H1 (cell line): Measurements from ENCODE around the gene ADCY2. TPM values are rescaled to one million over a fixed set of nuclear protein-coding genes. Genes with fewer than 3 reads are reported as not detected.

Experiments used
- BCL11A ChIP-seq, 2 experiments: IDR thresholded peaks; one replicate each; pipeline ENCODE4 v1.6.1; 2011; ENCODE audit warnings: low read depth in 2 of 2, low read length in 2 of 2, mild to moderate bottlenecking in 2 of 2
- CBX5 ChIP-seq: fragments of 300-800, 300-1000 bp; sonication (generic); IDR thresholded peaks from 2 replicates; pipeline ENCODE4 v1.7.1; 2016; ENCODE audit warnings: antibody characterized with exemption, low read length, low read depth
- CBX8 ChIP-seq: fragments of 300-800, 300-1000 bp; sonication (generic); IDR thresholded peaks from 2 replicates; pipeline ENCODE4 v1.7.1; 2016; ENCODE audit warnings: low read depth, low read length, borderline replicate concordance
- CEBPB ChIP-seq: IDR thresholded peaks from 2 replicates; pipeline ENCODE4 v1.6.1; 2012; ENCODE audit warnings: low read depth, low read length
- CHD1 ChIP-seq: IDR thresholded peaks from 2 replicates; pipeline ENCODE4 v1.6.1; 2012; ENCODE audit warnings: low read depth, low read length, improper control_type of control experiment
- CREB1 ChIP-seq: IDR thresholded peaks from 2 replicates; pipeline ENCODE4 v1.6.1; 2012; ENCODE audit warnings: inconsistent platforms
- CTBP2 ChIP-seq: IDR thresholded peaks from 2 replicates; pipeline ENCODE4 v1.7.0; 2011; ENCODE audit warnings: borderline replicate concordance, mild to moderate bottlenecking, moderate library complexity, mixed read lengths, low read length; ENCODE audit not compliant: insufficient read depth, insufficient read length
- FOSL1 ChIP-seq: IDR thresholded peaks from 2 replicates; pipeline ENCODE4 v1.6.1; 2011; ENCODE audit warnings: mild to moderate bottlenecking, low read depth, low read length, moderate library complexity; ENCODE audit not compliant: insufficient read depth
- HDAC6 ChIP-seq: IDR thresholded peaks from one replicate; pipeline ENCODE4 v1.7.1; 2012; ENCODE audit warnings: low read depth, mild to moderate bottlenecking, inconsistent platforms, low read length, moderate library complexity
- KDM4A ChIP-seq: IDR thresholded peaks from one replicate; pipeline ENCODE4 v1.7.1; 2012; ENCODE audit warnings: low read depth, mild to moderate bottlenecking, moderate library complexity, low read length, inconsistent platforms; ENCODE audit not compliant: severe bottlenecking
- PHF8 ChIP-seq: fragments of 200-600 bp; sonication (generic); conservative IDR thresholded peaks from 2 replicates; pipeline ENCODE4 v1.7.1; 2012; ENCODE audit warnings: low read depth, mild to moderate bottlenecking, inconsistent platforms, low read length, moderate library complexity
- POLR2AphosphoS5 ChIP-seq: IDR thresholded peaks from 2 replicates; pipeline ENCODE4 v1.6.1; 2011; ENCODE audit warnings: low read depth, low read length
- POU5F1 ChIP-seq: IDR thresholded peaks from 2 replicates; pipeline ENCODE4 v1.6.1; 2011; ENCODE audit warnings: low read depth, mild to moderate bottlenecking, low read length, moderate library complexity
- RAD21 ChIP-seq, 2 experiments: IDR thresholded peaks in 1 of 2; conservative IDR thresholded peaks in 1 of 2; 2 replicates each; pipeline ENCODE4 v1.6.1; 2011; ENCODE audit warnings: low read depth in 2 of 2, low read length in 2 of 2, improper control_type of control experiment in 1 of 2, inconsistent platforms in 1 of 2, mild to moderate bottlenecking in 1 of 2, moderate library complexity in 1 of 2
- RBBP5 ChIP-seq: IDR thresholded peaks from 2 replicates; pipeline ENCODE4 v1.7.1; 2012; ENCODE audit warnings: low read depth, mild to moderate bottlenecking, inconsistent platforms, low read length, moderate library complexity, borderline replicate concordance
- SAP30 ChIP-seq: fragments of 300-600 bp; sonication (generic); IDR thresholded peaks from 2 replicates; pipeline ENCODE4 v1.7.1; 2012; ENCODE audit warnings: low read length, moderate library complexity, mild to moderate bottlenecking, inconsistent platforms; ENCODE audit not compliant: insufficient read depth, insufficient replicate concordance
- SIN3A ChIP-seq, 2 experiments: IDR thresholded peaks in 1 of 2; conservative IDR thresholded peaks in 1 of 2; 2 replicates each; pipeline ENCODE4 v1.6.1; 2011 to 2012; ENCODE audit warnings: low read length in 2 of 2, improper control_type of control experiment in 1 of 2, low read depth in 1 of 2, mild to moderate bottlenecking in 1 of 2
- SIX5 ChIP-seq: IDR thresholded peaks from 2 replicates; pipeline ENCODE4 v1.6.1; 2011; ENCODE audit warnings: mild to moderate bottlenecking, low read depth, low read length
- SP1 ChIP-seq: IDR thresholded peaks from 2 replicates; pipeline ENCODE4 v1.6.1; 2011; ENCODE audit warnings: low read depth, low read length
- SP4 ChIP-seq: IDR thresholded peaks from 2 replicates; pipeline ENCODE4 v1.6.1; 2012; ENCODE audit warnings: low read length, inconsistent platforms
- SUZ12 ChIP-seq: fragments of 200-600 bp; sonication (generic); IDR thresholded peaks from 2 replicates; pipeline ENCODE4 v1.6.1; 2012; ENCODE audit warnings: mild to moderate bottlenecking, inconsistent platforms, low read length, moderate library complexity, mixed read lengths
- TAF7 ChIP-seq: optimal IDR thresholded peaks from 2 replicates; pipeline ENCODE3; 2011; ENCODE audit warnings: low read depth, mild to moderate bottlenecking, inconsistent platforms, low read length, moderate library complexity, borderline replicate concordance
- polyA plus RNA-seq, 7 experiments: library from polyadenylated mRNA; depleted of rRNA in 3 of 7; stranded (reverse) in 5 of 7; unstranded in 2 of 7; fragments of >200 nt in 5 of 7; fragments of 200-250 nt in 2 of 7; gene quantifications; 1 replicate in 5 of 7; 2 replicates in 1 of 7; 4 replicates in 1 of 7; pipeline versions ENCODE4 v1.2.1 to v1.2.3, GENCODE V29; 2011 to 2013; ENCODE audit warnings: missing spikeins in 2 of 7, mixed read lengths in 2 of 7
- total RNA-seq: library from RNA; stranded (reverse); fragmentation: NEBNext Ultra II Directional; extraction: Animal tissue kit (Norgen Biotek cat#: 25700); gene quantifications from 2 replicates; pipeline ENCODE4 v1.2.1, GENCODE V29; 2021
- TF ChIP-seq, protein P1 (sequence below): IDR thresholded peaks from 2 replicates; pipeline ENCODE4 v1.6.1; 2012; ENCODE audit warnings: low read length, inconsistent platforms

The ADCY2 gene
- total and polyA plus RNA-seq, 2 of the 8 experiments (the other 6 are each of a cell fraction or from before 2014, with no cell fraction given) = 35.8 to 122 TPM

DNA sequence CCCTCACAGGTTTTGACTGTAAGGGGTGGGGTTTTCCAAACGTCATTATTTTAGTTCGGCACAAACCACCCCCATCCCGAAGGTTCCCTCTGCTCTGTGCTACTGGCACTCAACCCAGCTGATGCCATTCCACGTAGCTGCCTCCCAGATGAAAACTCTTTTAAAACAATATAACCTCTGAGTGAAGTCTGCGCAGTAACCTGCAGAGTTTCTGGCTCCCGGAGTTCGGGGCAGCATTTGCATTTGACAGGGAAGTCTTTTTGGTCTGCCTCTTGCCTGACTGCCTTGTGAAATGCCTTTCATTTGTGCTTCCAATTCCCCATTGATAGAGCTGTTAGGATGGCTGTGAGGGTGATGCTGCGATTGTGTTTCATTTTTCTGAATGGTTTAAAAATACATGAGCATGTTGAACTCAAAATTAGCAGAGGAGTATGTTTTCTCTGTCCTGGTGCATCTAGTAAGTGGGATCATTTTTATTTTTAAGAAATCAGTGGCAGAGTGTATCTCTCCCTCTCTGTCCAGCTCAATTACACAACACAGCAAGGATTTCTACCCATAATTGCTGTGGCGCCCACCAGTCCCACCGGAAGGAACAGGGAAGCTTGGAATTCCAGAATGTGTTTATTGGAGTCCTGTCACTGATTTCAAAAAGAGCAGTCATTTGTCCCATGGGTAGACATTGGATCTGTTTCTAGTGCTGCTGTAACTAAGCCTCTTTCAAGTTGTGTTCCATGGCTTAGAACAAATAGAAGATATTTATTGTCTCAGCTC lies 24.8 kb downstream of the ADCY2 start (continued):
- TF ChIP-seq SIN3A (conservative IDR thresholded peaks at IDR 0.05 in 1 of 2, IDR thresholded peaks at IDR 0.05 in 1 of 2; ENCODE audit: low read depth in 1 of 2, low read length in 2 of 2) = peak in 1 of 2 experiments; percentile 52; a peak in 1 of 4 replicates
- no peak for TF ChIP-seq BCL11A (IDR thresholded peaks at IDR 0.05; ENCODE audit: low read depth in 2 of 2, low read length in 2 of 2)
- TF ChIP-seq KDM4A = no peak
- TF ChIP-seq SUZ12 = no peak
- TF ChIP-seq TAF7 = no peak
- no peak for TF ChIP-seq PHF8
- TF ChIP-seq FOSL1 = no peak
- TF ChIP-seq CBX5 = no peak
- TF ChIP-seq, protein P1, sequence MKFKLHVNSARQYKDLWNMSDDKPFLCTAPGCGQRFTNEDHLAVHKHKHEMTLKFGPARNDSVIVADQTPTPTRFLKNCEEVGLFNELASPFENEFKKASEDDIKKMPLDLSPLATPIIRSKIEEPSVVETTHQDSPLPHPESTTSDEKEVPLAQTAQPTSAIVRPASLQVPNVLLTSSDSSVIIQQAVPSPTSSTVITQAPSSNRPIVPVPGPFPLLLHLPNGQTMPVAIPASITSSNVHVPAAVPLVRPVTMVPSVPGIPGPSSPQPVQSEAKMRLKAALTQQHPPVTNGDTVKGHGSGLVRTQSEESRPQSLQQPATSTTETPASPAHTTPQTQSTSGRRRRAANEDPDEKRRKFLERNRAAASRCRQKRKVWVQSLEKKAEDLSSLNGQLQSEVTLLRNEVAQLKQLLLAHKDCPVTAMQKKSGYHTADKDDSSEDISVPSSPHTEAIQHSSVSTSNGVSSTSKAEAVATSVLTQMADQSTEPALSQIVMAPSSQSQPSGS = no peak
- TF ChIP-seq POLR2AphosphoS5 = no peak
- TF ChIP-seq HDAC6 = no peak
- no peak for TF ChIP-seq POU5F1
- TF ChIP-seq SAP30 = peak; percentile 63
- no peak for TF ChIP-seq CBX8
- TF ChIP-seq SP4 = no peak
- no peak for TF ChIP-seq SIX5
- TF ChIP-seq CTBP2 = no peak
- TF ChIP-seq RBBP5 = peak; percentile 9; the same call in 1 of the 2 replicates
- no peak for TF ChIP-seq CREB1
- no peak for TF ChIP-seq RAD21 (IDR thresholded peaks at IDR 0.05 in 1 of 2, conservative IDR thresholded peaks at IDR 0.05 in 1 of 2; ENCODE audit: low read depth in 2 of 2, low read length in 2 of 2)
- no peak for TF ChIP-seq SP1
- TF ChIP-seq CEBPB = no peak
- no peak for TF ChIP-seq CHD1
